ENCODE data around the gene NISCH.

The NISCH gene

GRCh38 chr3:52435246-52436101 lies 19.9 kb upstream of the NISCH start:
- DNase-seq = no peak

- no peak for DNase-seq
Observed at GRCh38 chr3:52436500-52437149, 18.8 kb upstream of the NISCH start.

GRCh38 chr3:52437326-52438103 lies 17.9 kb upstream of the NISCH start:
- no peak for DNase-seq

- DNase-seq = no peak
Observed at GRCh38 chr3:52438104-52438376, 17.4 kb upstream of the NISCH start.

- no peak for DNase-seq
Observed at GRCh38 chr3:52438579-52439425, 16.6 kb upstream of the NISCH start.

GRCh38 chr3:52439426-52440248 lies 15.8 kb upstream of the NISCH start:
- DNase-seq = no peak

- DNase-seq = no peak
Observed at GRCh38 chr3:52440249-52440551, 15.2 kb upstream of the NISCH start.

GRCh38 chr3:52440671-52441070 lies 14.7 kb upstream of the NISCH start:
- DNase-seq = no peak

- no peak for DNase-seq
Observed at GRCh38 chr3:52441091-52441771, 14.2 kb upstream of the NISCH start.

GRCh38 chr3:52441772-52442332 lies 13.6 kb upstream of the NISCH start:
- DNase-seq = no peak

- no peak for DNase-seq
Observed at GRCh38 chr3:52442409-52443267, 12.8 kb upstream of the NISCH start.

- no peak for DNase-seq
Observed at GRCh38 chr3:52443268-52443610, 12.2 kb upstream of the NISCH start.

GRCh38 chr3:52443791-52444687 lies 11.4 kb upstream of the NISCH start:
- DNase-seq = no peak

GRCh38 chr3:52444860-52445793 lies 10.3 kb upstream of the NISCH start, which contains the start of gene SEMA3G:
Gene SEMA3G (minus strand): TSS chr3:52445103. CDS start chr3:52445027, 76 bp downstream.
- peak; percentile 80 for DNase-seq

GRCh38 chr3:52446042-52446441 lies 9.4 kb upstream of the NISCH start:
- no peak for DNase-seq

GRCh38 chr3:52446631-52447511 lies 8.5 kb upstream of the NISCH start:
- DNase-seq = peak; percentile 83
